ENCODE measurements around the gene PLA2G4D. TPM values are rescaled to one million over a fixed set of nuclear protein-coding genes. Genes with fewer than 3 reads are reported as not detected.

Gene PLA2G4D
- total and polyA plus RNA-seq, 2 experiments from 2014 or later = 0.07 to 0.15 TPM

DNA sequence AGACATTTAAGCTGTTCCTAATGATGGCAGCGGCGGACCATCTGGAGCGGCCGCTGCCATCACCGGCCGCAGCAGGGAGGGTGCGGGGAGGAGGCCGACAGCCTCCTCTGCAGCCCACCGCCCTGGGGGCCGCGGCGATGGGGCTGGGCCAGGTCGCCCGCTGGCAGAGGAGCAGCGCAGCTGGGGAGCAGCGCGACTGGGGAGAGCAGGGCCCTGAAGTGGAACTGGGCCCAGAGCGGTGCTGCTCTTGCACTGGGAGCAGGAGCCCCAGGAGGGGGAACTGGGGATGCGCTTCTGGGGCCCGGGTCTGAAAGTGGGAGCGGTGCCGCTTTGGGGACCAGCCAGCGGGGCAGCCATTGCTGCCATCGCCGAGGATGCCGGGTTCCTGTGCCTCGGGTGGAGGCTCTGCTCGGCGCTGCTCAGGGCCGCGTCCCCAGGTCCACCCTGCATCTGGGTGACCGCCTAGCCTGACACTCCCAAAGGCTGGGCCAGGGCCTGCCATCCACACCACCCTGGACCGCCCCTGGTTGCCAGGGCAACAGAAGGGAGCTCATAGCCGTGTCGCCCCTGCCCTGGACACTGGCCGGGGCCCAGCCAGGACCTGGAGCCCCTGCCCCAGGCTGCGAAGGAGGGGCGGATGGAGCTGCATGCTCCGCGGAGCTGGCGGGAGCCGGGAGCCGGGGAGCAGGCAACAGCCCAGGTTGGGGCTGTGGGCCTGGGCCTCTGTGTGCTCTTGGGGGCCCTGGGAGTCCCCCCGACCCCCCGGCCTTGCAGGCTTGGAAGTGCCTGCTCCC lies 58.1 kb downstream of the PLA2G4D start:
- Histone ChIP-seq H3K27me3 (ENCODE audit: insufficient read depth) (no peaks in the 10 kb centered on the region), H3K79me2 (replicated peaks; ENCODE audit: insufficient read depth) (no peaks in the 10 kb centered on the region), H3K9me2 (ENCODE audit: insufficient read depth) (no peaks in the 10 kb centered on the region), H4K20me1 (replicated peaks; ENCODE audit: insufficient read depth) (no peaks in the 10 kb centered on the region), H3K4me2 (no peak overlapping the region), H3K4me1 (ENCODE audit: insufficient read depth) (peaks cover 14% of the 10 kb centered on the region), H3F3A (replicated peaks; ENCODE audit: low read depth) (no peaks in the 10 kb centered on the region), H3K36me3 (ENCODE audit: insufficient read depth) (no peaks in the 10 kb centered on the region), H2AFZ (peak overlapping the region; percentile 76; the same call in 1 of the 2 replicates), H3K4me3 (no peak overlapping the region), H3K27ac (ENCODE audit: low read depth) (no peak overlapping the region)
- Mint-ChIP-seq H3K27ac (no peak overlapping the region), H3K36me3 (ENCODE audit: low read depth) (peaks cover 7% of the 10 kb centered on the region; the same call in 2 of the 3 replicates), H3K27me3 (ENCODE audit: insufficient read depth, low read depth, poor library complexity) (no peaks in the 10 kb centered on the region), H3K4me3 (no peak overlapping the region), H3K9me3 (peaks cover 13% of the 10 kb centered on the region), H3K4me1 (peaks cover 10% of the 10 kb centered on the region)
- no peak for TF ChIP-seq NANOG (IDR thresholded peaks at IDR 0.05; ENCODE audit: borderline replicate concordance)
- TF ChIP-seq, protein P1, sequence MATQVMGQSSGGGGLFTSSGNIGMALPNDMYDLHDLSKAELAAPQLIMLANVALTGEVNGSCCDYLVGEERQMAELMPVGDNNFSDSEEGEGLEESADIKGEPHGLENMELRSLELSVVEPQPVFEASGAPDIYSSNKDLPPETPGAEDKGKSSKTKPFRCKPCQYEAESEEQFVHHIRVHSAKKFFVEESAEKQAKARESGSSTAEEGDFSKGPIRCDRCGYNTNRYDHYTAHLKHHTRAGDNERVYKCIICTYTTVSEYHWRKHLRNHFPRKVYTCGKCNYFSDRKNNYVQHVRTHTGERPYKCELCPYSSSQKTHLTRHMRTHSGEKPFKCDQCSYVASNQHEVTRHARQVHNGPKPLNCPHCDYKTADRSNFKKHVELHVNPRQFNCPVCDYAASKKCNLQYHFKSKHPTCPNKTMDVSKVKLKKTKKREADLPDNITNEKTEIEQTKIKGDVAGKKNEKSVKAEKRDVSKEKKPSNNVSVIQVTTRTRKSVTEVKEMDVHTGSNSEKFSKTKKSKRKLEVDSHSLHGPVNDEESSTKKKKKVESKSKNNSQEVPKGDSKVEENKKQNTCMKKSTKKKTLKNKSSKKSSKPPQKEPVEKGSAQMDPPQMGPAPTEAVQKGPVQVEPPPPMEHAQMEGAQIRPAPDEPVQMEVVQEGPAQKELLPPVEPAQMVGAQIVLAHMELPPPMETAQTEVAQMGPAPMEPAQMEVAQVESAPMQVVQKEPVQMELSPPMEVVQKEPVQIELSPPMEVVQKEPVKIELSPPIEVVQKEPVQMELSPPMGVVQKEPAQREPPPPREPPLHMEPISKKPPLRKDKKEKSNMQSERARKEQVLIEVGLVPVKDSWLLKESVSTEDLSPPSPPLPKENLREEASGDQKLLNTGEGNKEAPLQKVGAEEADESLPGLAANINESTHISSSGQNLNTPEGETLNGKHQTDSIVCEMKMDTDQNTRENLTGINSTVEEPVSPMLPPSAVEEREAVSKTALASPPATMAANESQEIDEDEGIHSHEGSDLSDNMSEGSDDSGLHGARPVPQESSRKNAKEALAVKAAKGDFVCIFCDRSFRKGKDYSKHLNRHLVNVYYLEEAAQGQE (IDR thresholded peaks at IDR 0.05; ENCODE audit: unreplicated experiment) = no peak
- TF ChIP-seq STAT1 (IDR thresholded peaks at IDR 0.05; ENCODE audit: unreplicated experiment) = no peak
- no peak for TF ChIP-seq ZNF114 (CRISPR knock-in tag; IDR thresholded peaks at IDR 0.05)
- no peak for TF ChIP-seq POLR2AphosphoS5 (IDR thresholded peaks at IDR 0.05; ENCODE audit: low read depth)
- no peak for TF ChIP-seq CREB1 (CRISPR knock-in tag; IDR thresholded peaks at IDR 0.05; ENCODE audit: low read depth)
- no peak for TF ChIP-seq ETS1 (IDR thresholded peaks at IDR 0.05)
- no peak for TF ChIP-seq EZH2phosphoT487 (IDR thresholded peaks at IDR 0.05; ENCODE audit: unreplicated experiment)
- TF ChIP-seq EZH2 (IDR thresholded peaks at IDR 0.05; ENCODE audit: low read depth, unreplicated experiment) = no peak
- DNase-seq (ENCODE audit: low spot score) (peak; percentile 31), ATAC-seq (peak; percentile 70)

GRCh38 chr15:42035435-42035761 lies 59.0 kb downstream of the PLA2G4D start:
- Mint-ChIP-seq H3K27me3 (ENCODE audit: insufficient read depth, low read depth, poor library complexity) (no peaks in the 10 kb centered on the region), H3K4me3 (peak overlapping the region; percentile 8; the same call in 1 of the 3 replicates), H3K36me3 (ENCODE audit: low read depth) (peaks cover 7% of the 10 kb centered on the region; the same call in 2 of the 3 replicates), H3K4me1 (peaks cover 8% of the 10 kb centered on the region), H3K9me3 (peaks cover 13% of the 10 kb centered on the region), H3K27ac (peak overlapping the region; percentile 17; the same call in 1 of the 2 replicates)
- no peaks in the 10 kb centered on the region for H3K36me3 ChIP-seq (ENCODE audit: insufficient read depth)
- peak overlapping the region; percentile 58 for H3K4me2 ChIP-seq
- H2AFZ ChIP-seq = peak overlapping the region; percentile 93; the same call in 1 of the 2 replicates
- no peaks in the 10 kb centered on the region for H3K9me2 ChIP-seq (ENCODE audit: insufficient read depth)
- ATAC-seq = peak; percentile 44
- peak; percentile 53 for DNase-seq (ENCODE audit: low spot score)
- peaks cover 14% of the 10 kb centered on the region for H3K4me1 ChIP-seq (ENCODE audit: insufficient read depth)
- H3K79me2 ChIP-seq (replicated peaks; ENCODE audit: insufficient read depth) = no peaks in the 10 kb centered on the region
- H3K4me3 ChIP-seq = no peak overlapping the region
- no peaks in the 10 kb centered on the region for H4K20me1 ChIP-seq (replicated peaks; ENCODE audit: insufficient read depth)
- H3K27me3 ChIP-seq (ENCODE audit: insufficient read depth) = no peaks in the 10 kb centered on the region
- no peak overlapping the region for H3K27ac ChIP-seq (ENCODE audit: low read depth)
- H3F3A ChIP-seq (replicated peaks; ENCODE audit: low read depth) = no peaks in the 10 kb centered on the region
- TF ChIP-seq, protein P1 (IDR thresholded peaks at IDR 0.05; ENCODE audit: unreplicated experiment) = no peak
- no peak for TF ChIP-seq EZH2phosphoT487 (IDR thresholded peaks at IDR 0.05; ENCODE audit: unreplicated experiment)
- TF ChIP-seq CREB1 (CRISPR knock-in tag; IDR thresholded peaks at IDR 0.05; ENCODE audit: low read depth) = no peak
- no peak for TF ChIP-seq CTCF (conservative IDR thresholded peaks at IDR 0.05; ENCODE audit: low read depth in 2 of 2)
- TF ChIP-seq NANOG (IDR thresholded peaks at IDR 0.05; ENCODE audit: borderline replicate concordance) = no peak
- TF ChIP-seq POLR2AphosphoS5 (IDR thresholded peaks at IDR 0.05; ENCODE audit: low read depth) = no peak
- TF ChIP-seq STAT1 (IDR thresholded peaks at IDR 0.05; ENCODE audit: unreplicated experiment) = no peak
- TF ChIP-seq JUNB (IDR thresholded peaks at IDR 0.05; ENCODE audit: unreplicated experiment) = no peak
